Neural cell (in vitro differentiated cells): ENCODE measurements around the gene DGKB.

Experiments
- EP300 ChIP-seq: fragments of 450-650 bp; conservative IDR thresholded peaks from 2 replicates; pipeline ENCODE4 v1.6.1; 2014; ENCODE audit warnings: antibody characterized with exemption, mild to moderate bottlenecking, moderate library complexity; ENCODE audit not compliant: poor library complexity, severe bottlenecking
- EZH2 ChIP-seq: fragments of 200-600, 300-800 bp; shearing (Covaris generic), sonication (generic); IDR thresholded peaks from 2 replicates; pipeline ENCODE4 v1.6.1; 2014; ENCODE audit warnings: antibody characterized with exemption, low read length, borderline replicate concordance, mild to moderate bottlenecking; ENCODE audit not compliant: insufficient read depth, poor library complexity, severe bottlenecking
- MXI1 ChIP-seq: fragments of 450-650 bp; conservative IDR thresholded peaks from 2 replicates; pipeline ENCODE4 v1.6.1; 2014; ENCODE audit warnings: antibody characterized with exemption, mild to moderate bottlenecking; ENCODE audit not compliant: poor library complexity, severe bottlenecking
- POLR2AphosphoS5 ChIP-seq: IDR thresholded peaks from 2 replicates; pipeline ENCODE4 v1.6.1; 2012
- TAF1 ChIP-seq: IDR thresholded peaks from 2 replicates; pipeline ENCODE4 v1.6.1; 2012; ENCODE audit warnings: low read depth
- TF ChIP-seq, protein P1 (sequence below): fragments of 450-650 bp; IDR thresholded peaks from 2 replicates; pipeline ENCODE4 v1.5.1; 2014; ENCODE audit warnings: antibody characterized with exemption, mild to moderate bottlenecking, moderate library complexity; ENCODE audit not compliant: poor library complexity, severe bottlenecking

DNA sequence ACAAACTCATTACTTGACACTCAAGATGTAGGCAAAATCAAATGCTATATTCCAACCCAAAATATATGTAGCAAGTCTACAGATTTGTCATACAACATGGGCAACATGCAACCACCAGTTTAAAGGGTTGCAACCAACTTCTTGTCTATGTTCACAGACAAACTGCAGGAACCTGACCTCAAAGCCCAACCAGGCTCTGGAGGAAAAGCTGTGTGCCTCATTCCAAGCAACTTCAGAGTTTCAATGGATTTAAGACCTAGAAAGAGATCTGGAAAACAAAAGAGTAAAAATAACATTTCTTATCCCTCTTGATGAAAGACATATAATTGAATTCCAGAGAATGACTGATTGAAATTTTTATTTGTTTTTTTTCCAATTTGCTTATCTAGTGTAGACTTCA, 612.6 kb downstream of the DGKB start:
- TF ChIP-seq, protein P1, sequence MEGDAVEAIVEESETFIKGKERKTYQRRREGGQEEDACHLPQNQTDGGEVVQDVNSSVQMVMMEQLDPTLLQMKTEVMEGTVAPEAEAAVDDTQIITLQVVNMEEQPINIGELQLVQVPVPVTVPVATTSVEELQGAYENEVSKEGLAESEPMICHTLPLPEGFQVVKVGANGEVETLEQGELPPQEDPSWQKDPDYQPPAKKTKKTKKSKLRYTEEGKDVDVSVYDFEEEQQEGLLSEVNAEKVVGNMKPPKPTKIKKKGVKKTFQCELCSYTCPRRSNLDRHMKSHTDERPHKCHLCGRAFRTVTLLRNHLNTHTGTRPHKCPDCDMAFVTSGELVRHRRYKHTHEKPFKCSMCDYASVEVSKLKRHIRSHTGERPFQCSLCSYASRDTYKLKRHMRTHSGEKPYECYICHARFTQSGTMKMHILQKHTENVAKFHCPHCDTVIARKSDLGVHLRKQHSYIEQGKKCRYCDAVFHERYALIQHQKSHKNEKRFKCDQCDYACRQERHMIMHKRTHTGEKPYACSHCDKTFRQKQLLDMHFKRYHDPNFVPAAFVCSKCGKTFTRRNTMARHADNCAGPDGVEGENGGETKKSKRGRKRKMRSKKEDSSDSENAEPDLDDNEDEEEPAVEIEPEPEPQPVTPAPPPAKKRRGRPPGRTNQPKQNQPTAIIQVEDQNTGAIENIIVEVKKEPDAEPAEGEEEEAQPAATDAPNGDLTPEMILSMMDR = no peak
- TF ChIP-seq TAF1 (no peak), EP300 (no peak), EZH2 (no peak), MXI1 (no peak), POLR2AphosphoS5 (no peak)
